ENCODE results near the gene SLCO4A1.

- no peak for TF ChIP-seq CTCF (IDR thresholded peaks at IDR 0.05)
- no peak for TF ChIP-seq POLR2A (IDR thresholded peaks at IDR 0.05)
Measured at GRCh38 chr20:62635232-62635631, 7.1 kb upstream of the SLCO4A1 start.
